ENCODE measurements around the gene PLP2. TPM values are rescaled to one million over a fixed set of nuclear protein-coding genes. Genes with fewer than 3 reads are reported as not detected.

PLP2 gene
- polyA plus RNA-seq, 2 of the 4 experiments (the other 2 are of a cell fraction): 164 to 209 TPM

- Histone ChIP-seq H3K4me3 (peak overlapping the region; percentile 63), H3K4me1 (peaks cover 8% of the 10 kb centered on the region; the same call in 1 of the 3 replicates), H3K9me3 (no peaks in the 10 kb centered on the region), H3K4me2 (peak overlapping the region; percentile 78), H3K27ac (peak overlapping the region; percentile 97 to 99)
- TF ChIP-seq HOXA7 (CRISPR knock-in tag; IDR thresholded peaks at IDR 0.05) (no peak), BHLHE40 (IDR thresholded peaks at IDR 0.05; ENCODE audit: low read depth, low read length) (no peak), E2F6 (IDR thresholded peaks at IDR 0.05; ENCODE audit: borderline replicate concordance, low read depth) (peak; percentile 22; the same call in 1 of the 2 replicates), PHF8 (IDR thresholded peaks at IDR 0.05; ENCODE audit: borderline replicate concordance, low read depth) (peak; percentile 18; the same call in 1 of the 2 replicates), ZSCAN20 (CRISPR knock-in tag; IDR thresholded peaks at IDR 0.05) (no peak), HES2 (IDR thresholded peaks at IDR 0.05) (no peak), BCL3 (IDR thresholded peaks at IDR 0.05) (no peak), NR3C1 (IDR thresholded peaks at IDR 0.05) (no peak), MYC (IDR thresholded peaks at IDR 0.05; ENCODE audit: borderline replicate concordance, low read length) (no peak), PBX3 (IDR thresholded peaks at IDR 0.05) (no peak), JUN (IDR thresholded peaks at IDR 0.05) (0 out of 5 replicates have a peak, but pooled peaks of 1 of the 2 experiments have one; percentile 4), TP53 (CRISPR knock-in tag; IDR thresholded peaks at IDR 0.05) (no peak), EHMT2 (IDR thresholded peaks at IDR 0.05; ENCODE audit: low read depth) (no peak), REST (IDR thresholded peaks at IDR 0.05) (no peak), EP300 (IDR thresholded peaks at IDR 0.05) (no peak), CBX2 (IDR thresholded peaks at IDR 0.05; ENCODE audit: borderline replicate concordance, low read depth) (no peak), KDM5A (IDR thresholded peaks at IDR 0.05) (no peak), SMC3 (IDR thresholded peaks at IDR 0.05) (no peak), FOXS1 (CRISPR knock-in tag; IDR thresholded peaks at IDR 0.05) (no peak), NFE2L2 (conservative IDR thresholded peaks at IDR 0.05; ENCODE audit: low read length) (no peak), ATOH8 (CRISPR knock-in tag; IDR thresholded peaks at IDR 0.05; ENCODE audit: low read depth) (no peak), MAX (IDR thresholded peaks at IDR 0.05) (no peak; the same call in 1 of the 2 replicates), MAZ (IDR thresholded peaks at IDR 0.05; ENCODE audit: borderline replicate concordance, low read depth, low read length) (no peak), JUNB (IDR thresholded peaks at IDR 0.05) (no peak), HOXB13 (CRISPR knock-in tag; IDR thresholded peaks at IDR 0.05; ENCODE audit: low read depth) (no peak)
- FAIRE-seq: peak; percentile 13
- DNase-seq (ENCODE audit: low read depth in 1 of 2, low spot score in 1 of 2): peak; percentile 60 to 88
- ATAC-seq: peak; percentile 65 to 69
- CTCF ChIA-PET: interaction anchor here (0.6 to 3.2 kb wide), 27 partner anchors 9 to 524 kb away, joined by 3 to 54 read pairs (median 4); partner anchors contain the start of gene PLP2
- POLR2A ChIA-PET: interaction anchor here (0.6 to 1.9 kb wide), 10 partner anchors 8 to 558 kb away, joined by 3 to 15 read pairs (median 6); partner anchors contain the start of genes CCDC22, PLP2, PQBP1 and TIMM17B
- 5% methylated on average over 18 of the region's 18 CpGs for WGBS (ENCODE audit: missing lambda C conversion rate)
These were observed 16.3 kb upstream of the PLP2 start for GRCh38 chrX:49155243-49155899.
